SK-N-SH treated with all-trans-retinoic acid at 6 μM for 48 hours (cell line): ENCODE measurements around the gene BRINP3.

Experiments used
- ATAC-seq: fragments of 200-7000 bp; cut with Tn5 transposase; 3 replicates; pipeline ENCODE4 v1.9.1; 2020; ENCODE audit warnings: mild to moderate bottlenecking, moderate library complexity
- ARNTL ChIP-seq: fragments of 450-650 bp; formaldehyde crosslinking; IDR thresholded peaks from 2 replicates; pipeline ENCODE4 v1.5.0; 2020; ENCODE audit warnings: low read depth, mild to moderate bottlenecking, moderate library complexity, borderline replicate concordance
- BACH2 ChIP-seq: fragments of 250-450 bp; sonication (Bioruptor Pico); IDR thresholded peaks from 2 replicates; pipeline ENCODE4 v1.9.0; 2021; ENCODE audit warnings: mild to moderate bottlenecking, borderline replicate concordance
- CREB5 ChIP-seq: fragments of 250-450 bp; sonication (Bioruptor Pico); IDR thresholded peaks from 2 replicates; pipeline ENCODE4 v1.5.1; 2020; ENCODE audit warnings: low read depth, mild to moderate bottlenecking, moderate library complexity
- CSDC2 ChIP-seq: fragments of 250-450 bp; sonication (Bioruptor Pico); IDR thresholded peaks from 2 replicates; pipeline ENCODE4 v1.5.0; 2020; ENCODE audit warnings: mild to moderate bottlenecking, moderate library complexity
- CSRNP3 ChIP-seq: fragments of 250-450 bp; sonication (Bioruptor Pico); IDR thresholded peaks from 2 replicates; pipeline ENCODE4 v1.5.1; 2021; ENCODE audit warnings: mild to moderate bottlenecking, moderate library complexity
- ISL1 ChIP-seq: fragments of 250-450 bp; sonication (Bioruptor Pico); IDR thresholded peaks from 2 replicates; pipeline ENCODE4 v2.1.2; 2022; ENCODE audit warnings: mild to moderate bottlenecking, moderate library complexity
- OSR1 ChIP-seq: fragments of 250-450 bp; sonication (Bioruptor Pico); IDR thresholded peaks from 2 replicates; pipeline ENCODE4 v1.8.0; 2022; ENCODE audit warnings: moderate library complexity, mild to moderate bottlenecking, inconsistent platforms
- PPARA ChIP-seq: fragments of 250-450 bp; sonication (Bioruptor Pico); IDR thresholded peaks from 2 replicates; pipeline ENCODE4 v1.5.0; 2020; ENCODE audit warnings: mild to moderate bottlenecking, borderline replicate concordance
- RARB ChIP-seq: fragments of 250-450 bp; sonication (Bioruptor Pico); IDR thresholded peaks from 2 replicates; pipeline ENCODE4 v1.8.0; 2021; ENCODE audit warnings: mild to moderate bottlenecking, moderate library complexity
- SNAI2 ChIP-seq: fragments of 250-450 bp; sonication (Bioruptor Pico); IDR thresholded peaks from 2 replicates; pipeline ENCODE4 v1.5.0; 2020; ENCODE audit warnings: mild to moderate bottlenecking, moderate library complexity
- ZC3H10 ChIP-seq: fragments of 250-450 bp; sonication (Bioruptor Pico); IDR thresholded peaks from 2 replicates; pipeline ENCODE4 v1.5.1; 2021; ENCODE audit warnings: mild to moderate bottlenecking, moderate library complexity
- ZFP30 ChIP-seq: fragments of 450-650 bp; formaldehyde crosslinking; IDR thresholded peaks from 2 replicates; pipeline ENCODE4 v1.5.0; 2022; ENCODE audit warnings: mild to moderate bottlenecking, moderate library complexity
- ZNF8 ChIP-seq: fragments of 450-650 bp; formaldehyde crosslinking; IDR thresholded peaks from 2 replicates; pipeline ENCODE4 v1.5.0; 2020; ENCODE audit warnings: mild to moderate bottlenecking, moderate library complexity
- TF ChIP-seq, protein P1 (sequence below): fragments of 250-450 bp; sonication (Bioruptor Pico); IDR thresholded peaks from 2 replicates; pipeline ENCODE4 v1.5.0; 2020; ENCODE audit warnings: mild to moderate bottlenecking, moderate library complexity
- TF ChIP-seq, protein P2 (sequence below): fragments of 250-450 bp; sonication (Bioruptor Pico); IDR thresholded peaks from 2 replicates; pipeline ENCODE4 v1.8.0; 2020; ENCODE audit warnings: mild to moderate bottlenecking, moderate library complexity, borderline replicate concordance

The BRINP3 gene

DNA sequence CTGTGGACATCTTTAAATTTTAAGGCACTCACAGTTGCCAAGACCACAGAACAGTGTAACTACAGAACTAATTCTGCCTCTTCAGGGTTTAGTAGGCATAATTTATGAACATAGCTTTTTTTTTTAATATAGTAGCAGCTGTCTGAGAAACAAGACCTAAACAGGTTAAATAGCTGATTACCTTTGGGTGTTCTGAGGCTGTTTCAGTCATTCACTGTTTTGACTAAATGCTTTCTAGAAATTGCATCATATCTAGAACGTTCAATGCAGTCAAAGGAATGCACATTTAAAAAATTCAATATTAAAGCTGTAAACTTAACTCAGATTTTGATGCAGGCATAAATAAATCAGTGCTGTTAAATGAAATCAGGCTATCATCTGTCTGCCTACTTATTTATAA is 101.6 kb downstream of the BRINP3 start (continued):
- TF ChIP-seq, protein P1, sequence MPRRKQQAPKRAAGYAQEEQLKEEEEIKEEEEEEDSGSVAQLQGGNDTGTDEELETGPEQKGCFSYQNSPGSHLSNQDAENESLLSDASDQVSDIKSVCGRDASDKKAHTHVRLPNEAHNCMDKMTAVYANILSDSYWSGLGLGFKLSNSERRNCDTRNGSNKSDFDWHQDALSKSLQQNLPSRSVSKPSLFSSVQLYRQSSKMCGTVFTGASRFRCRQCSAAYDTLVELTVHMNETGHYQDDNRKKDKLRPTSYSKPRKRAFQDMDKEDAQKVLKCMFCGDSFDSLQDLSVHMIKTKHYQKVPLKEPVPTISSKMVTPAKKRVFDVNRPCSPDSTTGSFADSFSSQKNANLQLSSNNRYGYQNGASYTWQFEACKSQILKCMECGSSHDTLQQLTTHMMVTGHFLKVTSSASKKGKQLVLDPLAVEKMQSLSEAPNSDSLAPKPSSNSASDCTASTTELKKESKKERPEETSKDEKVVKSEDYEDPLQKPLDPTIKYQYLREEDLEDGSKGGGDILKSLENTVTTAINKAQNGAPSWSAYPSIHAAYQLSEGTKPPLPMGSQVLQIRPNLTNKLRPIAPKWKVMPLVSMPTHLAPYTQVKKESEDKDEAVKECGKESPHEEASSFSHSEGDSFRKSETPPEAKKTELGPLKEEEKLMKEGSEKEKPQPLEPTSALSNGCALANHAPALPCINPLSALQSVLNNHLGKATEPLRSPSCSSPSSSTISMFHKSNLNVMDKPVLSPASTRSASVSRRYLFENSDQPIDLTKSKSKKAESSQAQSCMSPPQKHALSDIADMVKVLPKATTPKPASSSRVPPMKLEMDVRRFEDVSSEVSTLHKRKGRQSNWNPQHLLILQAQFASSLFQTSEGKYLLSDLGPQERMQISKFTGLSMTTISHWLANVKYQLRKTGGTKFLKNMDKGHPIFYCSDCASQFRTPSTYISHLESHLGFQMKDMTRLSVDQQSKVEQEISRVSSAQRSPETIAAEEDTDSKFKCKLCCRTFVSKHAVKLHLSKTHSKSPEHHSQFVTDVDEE (CRISPR knock-in tag): no peak
- TF ChIP-seq CREB5 (CRISPR knock-in tag) (no peak), OSR1 (CRISPR knock-in tag) (no peak), PPARA (CRISPR knock-in tag) (no peak)
- TF ChIP-seq, protein P2, sequence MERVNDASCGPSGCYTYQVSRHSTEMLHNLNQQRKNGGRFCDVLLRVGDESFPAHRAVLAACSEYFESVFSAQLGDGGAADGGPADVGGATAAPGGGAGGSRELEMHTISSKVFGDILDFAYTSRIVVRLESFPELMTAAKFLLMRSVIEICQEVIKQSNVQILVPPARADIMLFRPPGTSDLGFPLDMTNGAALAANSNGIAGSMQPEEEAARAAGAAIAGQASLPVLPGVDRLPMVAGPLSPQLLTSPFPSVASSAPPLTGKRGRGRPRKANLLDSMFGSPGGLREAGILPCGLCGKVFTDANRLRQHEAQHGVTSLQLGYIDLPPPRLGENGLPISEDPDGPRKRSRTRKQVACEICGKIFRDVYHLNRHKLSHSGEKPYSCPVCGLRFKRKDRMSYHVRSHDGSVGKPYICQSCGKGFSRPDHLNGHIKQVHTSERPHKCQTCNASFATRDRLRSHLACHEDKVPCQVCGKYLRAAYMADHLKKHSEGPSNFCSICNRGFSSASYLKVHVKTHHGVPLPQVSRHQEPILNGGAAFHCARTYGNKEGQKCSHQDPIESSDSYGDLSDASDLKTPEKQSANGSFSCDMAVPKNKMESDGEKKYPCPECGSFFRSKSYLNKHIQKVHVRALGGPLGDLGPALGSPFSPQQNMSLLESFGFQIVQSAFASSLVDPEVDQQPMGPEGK (CRISPR knock-in tag): no peak
- TF ChIP-seq, all 23 proteins: peak for 0

GRCh38 chr1:190373705-190374336 is 103.8 kb downstream of the BRINP3 start:
- peak; percentile 98 for ATAC-seq
- TF ChIP-seq, protein P2 (CRISPR knock-in tag): no peak
- TF ChIP-seq RARB (CRISPR knock-in tag) (no peak), OSR1 (CRISPR knock-in tag) (no peak), ZNF8 (no peak), ARNTL (CRISPR knock-in tag) (no peak), ZFP30 (CRISPR knock-in tag) (no peak), CREB5 (CRISPR knock-in tag) (no peak), ISL1 (no peak), BACH2 (no peak), CSRNP3 (CRISPR knock-in tag) (no peak), ZC3H10 (CRISPR knock-in tag) (no peak)

DNA sequence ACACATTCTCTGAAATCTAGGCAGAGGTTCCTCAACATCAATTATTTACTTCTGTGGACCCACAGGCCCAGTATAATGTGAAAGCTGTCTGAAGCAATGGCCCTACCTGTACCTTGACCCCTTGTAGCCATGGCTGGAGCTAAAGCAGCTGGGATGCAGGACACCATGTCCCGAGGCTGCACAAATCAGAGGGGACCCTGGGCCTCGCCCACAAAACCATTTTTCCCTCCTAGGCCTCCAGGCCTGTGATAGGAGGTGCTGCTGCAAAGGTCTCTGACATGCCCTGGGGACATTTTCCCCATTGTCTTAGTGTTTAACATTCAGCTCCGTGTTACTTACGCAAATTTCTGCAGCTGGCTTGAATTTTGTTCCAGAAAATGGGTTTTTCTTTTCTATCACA is 110.5 kb downstream of the BRINP3 start:
- ATAC-seq: no peak
- no peak for TF ChIP-seq CSDC2
- TF ChIP-seq, protein P1 (CRISPR knock-in tag): no peak
- TF ChIP-seq SNAI2 (CRISPR knock-in tag): no peak
- TF ChIP-seq ZNF8: no peak
- TF ChIP-seq ZC3H10 (CRISPR knock-in tag): no peak
- TF ChIP-seq, protein P2 (CRISPR knock-in tag): no peak
